Mesenchymal stem cell (in vitro differentiated cells and primary cell): Measurements from ENCODE around the gene CDYL.

ENCODE experiments used
- DNase-seq: peaks from one replicate; pipeline ENCODE4 v3.0.0-alpha.2; 2013
- H2AFZ ChIP-seq: one replicate; pipeline ENCODE4 v1.6.1; 2013; ENCODE audit warnings: low read depth, mild to moderate bottlenecking, control low read depth, inconsistent platforms, low read length, moderate library complexity
- H2AK5ac ChIP-seq: 2 replicates; pipeline ENCODE4 v1.6.1; 2013; ENCODE audit warnings: low read length, moderate library complexity, mild to moderate bottlenecking, inconsistent platforms; ENCODE audit not compliant: severe bottlenecking
- H2BK120ac ChIP-seq: one replicate; pipeline ENCODE4 v1.6.1; 2013; ENCODE audit warnings: low read depth, mild to moderate bottlenecking, inconsistent platforms, low read length, moderate library complexity
- H2BK12ac ChIP-seq, 2 experiments: one replicate each; pipeline ENCODE4 v1.6.1; 2013; ENCODE audit warnings: inconsistent platforms in 2 of 2, low read length in 2 of 2, mild to moderate bottlenecking in 2 of 2, moderate library complexity in 2 of 2, control low read depth in 1 of 2
- H2BK15ac ChIP-seq: one replicate; pipeline ENCODE4 v1.6.1; 2013; ENCODE audit warnings: mild to moderate bottlenecking, low read depth, inconsistent platforms; ENCODE audit not compliant: poor library complexity, severe bottlenecking
- H2BK5ac ChIP-seq: 2 replicates; pipeline ENCODE4 v1.6.1; 2013; ENCODE audit warnings: low read depth, mild to moderate bottlenecking, low read length, control low read depth, inconsistent platforms; ENCODE audit not compliant: poor library complexity, severe bottlenecking
- H3K14ac ChIP-seq, 2 experiments: one replicate each; pipeline ENCODE4 v1.6.1; 2013; ENCODE audit warnings: inconsistent platforms in 2 of 2, low read length in 2 of 2, control low read depth in 1 of 2, mild to moderate bottlenecking in 1 of 2, moderate library complexity in 1 of 2
- H3K18ac ChIP-seq, 2 experiments: one replicate each; pipeline ENCODE4 v1.6.1; 2013; ENCODE audit warnings: inconsistent platforms in 2 of 2, low read length in 2 of 2, control low read depth in 1 of 2, low read depth in 1 of 2, mild to moderate bottlenecking in 1 of 2
- H3K23ac ChIP-seq, 2 experiments: one replicate each; pipeline ENCODE4 v1.6.1; 2013; ENCODE audit warnings: inconsistent platforms in 2 of 2, low read length in 2 of 2, mild to moderate bottlenecking in 2 of 2, moderate library complexity in 2 of 2, control low read depth in 1 of 2
- H3K27ac ChIP-seq: 2 replicates; pipeline ENCODE4 v1.5.1; 2013; ENCODE audit warnings: mild to moderate bottlenecking, moderate library complexity, low read length, control low read depth, inconsistent platforms; ENCODE audit not compliant: poor library complexity, severe bottlenecking
- H3K27me3 ChIP-seq, 2 experiments: 2 replicates each; pipeline versions ENCODE4 v1.6.1 to v1.7.0; 2013; ENCODE audit warnings: low read length in 2 of 2, mild to moderate bottlenecking in 2 of 2, moderate library complexity in 2 of 2, control low read depth in 1 of 2, inconsistent platforms in 1 of 2; ENCODE audit not compliant: control insufficient read depth in 1 of 2, insufficient read depth in 1 of 2
- H3K36me3 ChIP-seq, 2 experiments: 2 replicates each; pipeline versions ENCODE4 v1.6.1 to v1.7.0; 2013; ENCODE audit warnings: low read length in 2 of 2, control low read depth in 1 of 2, inconsistent platforms in 1 of 2, low read depth in 1 of 2, mild to moderate bottlenecking in 1 of 2; ENCODE audit not compliant: insufficient read depth in 2 of 2, control insufficient read depth in 1 of 2
- H3K4ac ChIP-seq, 2 experiments: one replicate each; pipeline ENCODE4 v1.6.1; 2013; ENCODE audit warnings: inconsistent platforms in 2 of 2, low read length in 2 of 2, mild to moderate bottlenecking in 2 of 2, moderate library complexity in 2 of 2, control low read depth in 1 of 2, low read depth in 1 of 2
- H3K4me1 ChIP-seq: 2 replicates; pipeline ENCODE4 v1.6.1; 2013; ENCODE audit warnings: low read depth, low read length, control low read depth; ENCODE audit not compliant: control insufficient read depth, insufficient read depth
- H3K4me2 ChIP-seq: 2 replicates; pipeline ENCODE4 v1.6.1; 2013; ENCODE audit warnings: low read length, mild to moderate bottlenecking, inconsistent platforms; ENCODE audit not compliant: poor library complexity, severe bottlenecking
- H3K4me3 ChIP-seq, 2 experiments: 2 replicates each; pipeline versions ENCODE4 v1.5.1 to v1.7.0; 2013; ENCODE audit warnings: low read length in 2 of 2, mild to moderate bottlenecking in 2 of 2, control low read depth in 1 of 2, low read depth in 1 of 2; ENCODE audit not compliant: insufficient read depth in 1 of 2
- H3K79me1 ChIP-seq: replicated peaks from 2 replicates; pipeline ENCODE4 v1.6.1; 2013; ENCODE audit warnings: mild to moderate bottlenecking, control low read depth, low read length, inconsistent platforms; ENCODE audit not compliant: poor library complexity, severe bottlenecking
- H3K9ac ChIP-seq: 2 replicates; pipeline ENCODE4 v1.7.0; 2013; ENCODE audit warnings: mild to moderate bottlenecking, low read length, moderate library complexity
- H3K9me3 ChIP-seq: 2 replicates; pipeline ENCODE4 v1.7.0; 2013; ENCODE audit warnings: mild to moderate bottlenecking, low read length; ENCODE audit not compliant: control insufficient read depth
- H4K8ac ChIP-seq: one replicate; pipeline ENCODE4 v1.6.1; 2013; ENCODE audit warnings: inconsistent platforms, mild to moderate bottlenecking, low read length, moderate library complexity
- H4K91ac ChIP-seq: one replicate; pipeline ENCODE4 v1.6.1; 2013; ENCODE audit warnings: mild to moderate bottlenecking, low read length, inconsistent platforms
- WGBS: methylation state at CpG from one replicate; pipeline ENCODE4 v1.1.7; 2013; ENCODE audit warnings: mixed read lengths; 5-methylcytosine and 5-hydroxymethylcytosine counted together

CDYL gene

GRCh38 chr6:4892785-4893485 is 116.7 kb downstream of the CDYL start:
- H3K4me3 ChIP-seq = no peak overlapping the region
- no peak overlapping the region for H2BK120ac ChIP-seq
- DNase-seq = no peak
- no peak overlapping the region for H4K91ac ChIP-seq
- H3K18ac ChIP-seq = no peak overlapping the region
- no peak overlapping the region for H2BK15ac ChIP-seq
- no peak overlapping the region for H2AFZ ChIP-seq
- WGBS = 98% methylated on average over 20 of the region's 20 CpGs
- H2AK5ac ChIP-seq = no peak overlapping the region
- H3K4me1 ChIP-seq = peaks cover 2% of the 10 kb centered on the region
- no peak overlapping the region for H3K4me2 ChIP-seq
- H3K4ac ChIP-seq = no peak overlapping the region
- H3K79me1 ChIP-seq = peaks cover 37% of the 10 kb centered on the region
- H4K8ac ChIP-seq = no peak overlapping the region
- no peaks in the 10 kb centered on the region for H3K9me3 ChIP-seq
- H3K36me3 ChIP-seq = peaks cover 24 to 37% of the 10 kb centered on the region in 2 experiments
- peak overlapping the region in 1 of 2 experiments; percentile 85 for H3K23ac ChIP-seq
- no peak overlapping the region for H2BK5ac ChIP-seq
- H3K9ac ChIP-seq = no peak overlapping the region
- H3K14ac ChIP-seq = no peak overlapping the region
- H3K27me3 ChIP-seq = no peaks in the 10 kb centered on the region
- H2BK12ac ChIP-seq = no peak overlapping the region
- no peak overlapping the region for H3K27ac ChIP-seq

- Histone ChIP-seq H3K27ac (no peak overlapping the region), H3K14ac (no peak overlapping the region), H2BK5ac (no peak overlapping the region), H4K8ac (no peak overlapping the region), H3K9ac (no peak overlapping the region), H2BK12ac (no peak overlapping the region), H2AFZ (no peak overlapping the region), H3K4me1 (peaks cover 2% of the 10 kb centered on the region), H3K18ac (no peak overlapping the region), H3K4ac (no peak overlapping the region), H3K36me3 (peaks cover 30 to 48% of the 10 kb centered on the region in 2 experiments), H2BK120ac (no peak overlapping the region), H3K23ac (no peak overlapping the region), H3K4me2 (no peak overlapping the region), H3K79me1 (peaks cover 45% of the 10 kb centered on the region), H2AK5ac (no peak overlapping the region), H3K4me3 (no peak overlapping the region), H4K91ac (no peak overlapping the region), H2BK15ac (no peak overlapping the region), H3K27me3 (no peaks in the 10 kb centered on the region), H3K9me3 (no peaks in the 10 kb centered on the region)
- 96% methylated on average over 9 of the region's 9 CpGs for WGBS
- no peak for DNase-seq
Observed at GRCh38 chr6:4894049-4894448, 117.8 kb downstream of the CDYL start.

DNA sequence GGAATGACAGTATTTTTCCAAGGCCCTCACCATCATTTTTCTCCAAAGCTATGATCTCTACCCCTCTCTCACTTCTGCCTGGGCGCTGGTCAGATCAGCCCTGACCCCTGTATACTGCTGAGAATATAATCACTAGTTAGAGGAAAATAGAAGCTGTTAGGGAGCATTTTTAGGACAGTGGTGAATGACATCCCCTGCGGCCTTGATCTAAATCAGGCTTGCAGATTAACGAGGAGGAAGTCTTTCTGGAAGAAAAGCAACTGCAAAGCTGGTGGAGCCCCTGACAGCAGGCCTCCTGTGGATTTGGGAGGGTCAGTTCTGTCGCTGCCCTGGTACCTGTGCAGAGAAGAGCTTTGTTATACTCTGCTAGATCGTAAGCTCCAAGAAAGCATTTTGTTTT is 119.8 kb downstream of the CDYL start:
- WGBS = 78% methylated on average over 5 of the region's 5 CpGs
- no peaks in the 10 kb centered on the region for H3K9me3 ChIP-seq

GRCh38 chr6:4896401-4896800 is 120.2 kb downstream of the CDYL start:
- H2BK120ac ChIP-seq = no peak overlapping the region
- H3K14ac ChIP-seq = no peak overlapping the region
- no peak overlapping the region for H3K4me3 ChIP-seq
- no peak overlapping the region for H2AK5ac ChIP-seq
- H3K4me1 ChIP-seq = peaks cover 2% of the 10 kb centered on the region
- no peak overlapping the region for H3K27ac ChIP-seq
- DNase-seq = no peak
- no peak overlapping the region for H2BK12ac ChIP-seq
- 97% methylated on average over 6 of the region's 8 CpGs for WGBS
- H3K9me3 ChIP-seq = no peaks in the 10 kb centered on the region
- H3K36me3 ChIP-seq = peaks cover 30 to 52% of the 10 kb centered on the region in 2 experiments
- H3K9ac ChIP-seq = no peak overlapping the region
- no peak overlapping the region for H2BK5ac ChIP-seq
- no peak overlapping the region for H2BK15ac ChIP-seq
- no peaks in the 10 kb centered on the region for H3K27me3 ChIP-seq
- no peak overlapping the region for H3K23ac ChIP-seq
- H3K18ac ChIP-seq = no peak overlapping the region
- H4K91ac ChIP-seq = no peak overlapping the region
- H3K4me2 ChIP-seq = no peak overlapping the region
- H3K79me1 ChIP-seq = peaks cover 46% of the 10 kb centered on the region
- H3K4ac ChIP-seq = no peak overlapping the region
- H2AFZ ChIP-seq = no peak overlapping the region
- no peak overlapping the region for H4K8ac ChIP-seq

More for the DNA sequence above, 119.8 kb downstream of the CDYL start:
- Histone ChIP-seq H3K27me3 (no peaks in the 10 kb centered on the region), H3K79me1 (peaks cover 46% of the 10 kb centered on the region), H2BK12ac (no peak overlapping the region), H4K8ac (no peak overlapping the region), H3K18ac (no peak overlapping the region), H2AFZ (no peak overlapping the region), H3K9ac (no peak overlapping the region), H2BK5ac (no peak overlapping the region), H3K4ac (no peak overlapping the region), H3K4me2 (no peak overlapping the region), H2BK120ac (no peak overlapping the region), H3K36me3 (peaks cover 30 to 49% of the 10 kb centered on the region in 2 experiments), H3K4me1 (peaks cover 2% of the 10 kb centered on the region), H4K91ac (no peak overlapping the region), H2AK5ac (no peak overlapping the region), H3K4me3 (no peak overlapping the region), H2BK15ac (no peak overlapping the region), H3K14ac (no peak overlapping the region), H3K27ac (no peak overlapping the region), H3K23ac (no peak overlapping the region)
- no peak for DNase-seq
